ENCODE data around the gene SUSD2. TPM values are rescaled to one million over a fixed set of nuclear protein-coding genes. Genes with fewer than 3 reads are reported as not detected.

SUSD2 gene
- total RNA-seq, 3 donors from 2014 or later: 0.80 to 7.9 (median 5.6) TPM

GRCh38 chr22:24166811-24167210, 14.5 kb upstream of the SUSD2 start:
- H3K4me3 ChIP-seq: no peak overlapping the region
- intact Hi-C loops (cut with DNase I; ENCODE audit: low total_unique reads): no loop called here
- no peaks in the 10 kb centered on the region for H3K9me3 ChIP-seq
- TF ChIP-seq CTCF (IDR thresholded peaks at IDR 0.05): no peak
- no peak for TF ChIP-seq POLR2AphosphoS5 (IDR thresholded peaks at IDR 0.05)
- TF ChIP-seq POLR2A (IDR thresholded peaks at IDR 0.05): no peak
- peaks cover 16% of the 10 kb centered on the region for H3K36me3 ChIP-seq
- no peak overlapping the region for H3K27ac ChIP-seq
- peaks cover 0 to 3% of the 10 kb centered on the region in 2 donors for H3K4me1 ChIP-seq
- no peak for DNase-seq (ENCODE audit: low spot score in 2 of 2)
- H3K27me3 ChIP-seq: no peaks in the 10 kb centered on the region

GRCh38 chr22:24169439-24170058, 11.7 kb upstream of the SUSD2 start:
- Histone ChIP-seq H3K27me3 (no peaks in the 10 kb centered on the region), H3K4me1 (peaks cover 0 to under 1% of the 10 kb centered on the region in 2 donors), H3K36me3 (peaks cover 18% of the 10 kb centered on the region), H3K9me3 (no peaks in the 10 kb centered on the region), H3K27ac (peak overlapping the region in 1 of 2 donors; percentile 25), H3K4me3 (no peak overlapping the region)
- TF ChIP-seq POLR2AphosphoS5 (IDR thresholded peaks at IDR 0.05) (no peak), CTCF (IDR thresholded peaks at IDR 0.05) (no peak), POLR2A (IDR thresholded peaks at IDR 0.05) (no peak)
- intact Hi-C loops (cut with DNase I; ENCODE audit: low total_unique reads): no loop called here
- DNase-seq (ENCODE audit: low spot score in 2 of 2): no peak

- intact Hi-C loops (cut with DNase I; ENCODE audit: low total_unique reads): no loop called here
- no peak for DNase-seq (ENCODE audit: low spot score in 2 of 2)
- Histone ChIP-seq H3K9me3 (no peaks in the 10 kb centered on the region), H3K36me3 (peaks cover 18% of the 10 kb centered on the region), H3K27me3 (no peaks in the 10 kb centered on the region), H3K4me1 (peaks cover 5% of the 10 kb centered on the region in 2 donors), H3K27ac (peak overlapping the region; percentile 25 to 33), H3K4me3 (no peak overlapping the region)
- TF ChIP-seq CTCF (IDR thresholded peaks at IDR 0.05) (no peak), POLR2AphosphoS5 (IDR thresholded peaks at IDR 0.05) (no peak), POLR2A (IDR thresholded peaks at IDR 0.05) (no peak)
These were observed 11.1 kb upstream of the SUSD2 start for GRCh38 chr22:24170188-24170587.

- no peak overlapping the region for H3K4me3 ChIP-seq
- TF ChIP-seq POLR2A (IDR thresholded peaks at IDR 0.05): no peak
- no peak for TF ChIP-seq CTCF (IDR thresholded peaks at IDR 0.05)
- no peak for TF ChIP-seq POLR2AphosphoS5 (IDR thresholded peaks at IDR 0.05)
- H3K4me1 ChIP-seq: peaks cover 5% of the 10 kb centered on the region in 2 donors
- DNase-seq (ENCODE audit: low spot score in 2 of 2): no peak
- peak overlapping the region; percentile 25 to 33 for H3K27ac ChIP-seq
- H3K9me3 ChIP-seq: no peaks in the 10 kb centered on the region
- intact Hi-C loops (cut with DNase I; ENCODE audit: low total_unique reads): no loop called here
- H3K36me3 ChIP-seq: peaks cover 18% of the 10 kb centered on the region
- no peaks in the 10 kb centered on the region for H3K27me3 ChIP-seq
These were observed 10.7 kb upstream of the SUSD2 start for GRCh38 chr22:24170632-24171031.

- H3K4me1 ChIP-seq: peaks cover 5% of the 10 kb centered on the region in 2 donors
- no peaks in the 10 kb centered on the region for H3K27me3 ChIP-seq
- H3K27ac ChIP-seq: peak overlapping the region in 1 of 2 donors; percentile 28
- peaks cover 12% of the 10 kb centered on the region for H3K36me3 ChIP-seq
- no peaks in the 10 kb centered on the region for H3K9me3 ChIP-seq
- intact Hi-C loops (cut with DNase I; ENCODE audit: low total_unique reads): no loop called here
- TF ChIP-seq CTCF (IDR thresholded peaks at IDR 0.05): no peak
- no peak for TF ChIP-seq POLR2A (IDR thresholded peaks at IDR 0.05)
- no peak for TF ChIP-seq POLR2AphosphoS5 (IDR thresholded peaks at IDR 0.05)
- no peak overlapping the region for H3K4me3 ChIP-seq
- no peak for DNase-seq (ENCODE audit: low spot score in 2 of 2)
These were observed 9.5 kb upstream of the SUSD2 start for GRCh38 chr22:24171822-24172221.
